PC-3 (cell line): ENCODE measurements around the gene SERPINC1. TPM values are rescaled to one million over a fixed set of nuclear protein-coding genes. Genes with fewer than 3 reads are reported as not detected.

Source experiments
- ATAC-seq: fragments of 200-7000 bp; cut with Tn5 transposase; 2 replicates; pipeline ENCODE4 v1.9.1; 2020; ENCODE audit warnings: mild to moderate bottlenecking, moderate library complexity
- BruUV-seq: library from RNA; stranded (reverse); fragments of 400-500 nt; replicated peaks from 2 replicates; lab custom pipeline; 2021; lab: Mats Ljungman, UMichigan
- CTCF ChIA-PET: fragments of 300-600 bp; sonication (Branson Sonifier 250); formaldehyde crosslinking; loops from one replicate; lab custom pipeline; 2022; ENCODE audit warnings: antibody characterized with exemption; lab: Charles Lee
- POLR2A ChIA-PET: fragments of 300-600 bp; sonication (Branson Sonifier 250); formaldehyde crosslinking; loops from one replicate; lab custom pipeline; 2022; ENCODE audit warnings: antibody characterized with exemption; ENCODE audit not compliant: unreplicated experiment; lab: Charles Lee
- DNase-seq: peaks from one replicate; pipeline ENCODE4 v3.0.0-alpha.2; 2015
- H2AFZ ChIP-seq: fragments of 300-600 bp; sonication (generic); 2 replicates; pipeline ENCODE4 v1.6.0; 2016; ENCODE audit warnings: antibody characterized with exemption, low read length
- H3F3A ChIP-seq: fragments of 300-600 bp; sonication (generic); one replicate; pipeline ENCODE4 v1.6.0; 2017; ENCODE audit warnings: antibody characterized with exemption, low read length, control low read depth, mild to moderate bottlenecking; ENCODE audit not compliant: unreplicated experiment
- H3K27ac ChIP-seq: fragments of 300-600 bp; sonication (generic); 2 replicates; pipeline ENCODE4 v1.5.1; 2016; ENCODE audit warnings: mild to moderate bottlenecking, low read length
- H3K27me3 ChIP-seq: fragments of 300-600 bp; sonication (generic); 2 replicates; pipeline ENCODE4 v1.6.1; 2016; ENCODE audit warnings: low read length, mixed read lengths
- H3K36me3 ChIP-seq: fragments of 300-600 bp; sonication (generic); 2 replicates; pipeline ENCODE4 v1.6.1; 2016; ENCODE audit warnings: low read depth, mixed run types, low read length, mixed read lengths
- H3K4me1 ChIP-seq: fragments of 300-600 bp; sonication (generic); 2 replicates; pipeline ENCODE4 v1.5.1; 2016; ENCODE audit warnings: low read length; ENCODE audit not compliant: insufficient read depth
- H3K4me2 ChIP-seq: fragments of 300-600 bp; sonication (generic); 2 replicates; pipeline ENCODE4 v1.6.0; 2016; ENCODE audit warnings: low read length
- H3K4me3 ChIP-seq: fragments of 300-600 bp; sonication (generic); 2 replicates; pipeline ENCODE4 v1.5.1; 2016; ENCODE audit warnings: mild to moderate bottlenecking, low read length, mixed read lengths
- H3K79me2 ChIP-seq: fragments of 300-600 bp; sonication (generic); 2 replicates; pipeline ENCODE4 v1.6.1; 2017; ENCODE audit warnings: low read length, mixed read lengths
- H3K9ac ChIP-seq: fragments of 300-600 bp; sonication (generic); 2 replicates; pipeline ENCODE4 v1.6.0; 2016; ENCODE audit warnings: mild to moderate bottlenecking, low read length
- H3K9me2 ChIP-seq: fragments of 300-600 bp; sonication (generic); replicated peaks from 2 replicates; pipeline ENCODE4 v1.6.1; 2016; ENCODE audit warnings: mixed run types, low read length, mixed read lengths
- H3K9me3 ChIP-seq: fragments of 300-600 bp; sonication (generic); 2 replicates; pipeline ENCODE4 v1.6.1; 2016; ENCODE audit warnings: low read length, mixed read lengths
- H4K20me1 ChIP-seq: fragments of 300-600 bp; sonication (generic); 2 replicates; pipeline ENCODE4 v1.6.1; 2016; ENCODE audit warnings: low read length, mixed read lengths
- CTCF ChIP-seq: fragments of 300-600 bp; sonication (generic); conservative IDR thresholded peaks from 2 replicates; pipeline ENCODE4 v1.5.1; 2017; ENCODE audit warnings: antibody characterized with exemption, low read depth, mild to moderate bottlenecking, low read length
- EZH2 ChIP-seq: fragments of 300-600 bp; sonication (generic); IDR thresholded peaks from one replicate; pipeline ENCODE4 v1.6.1; 2017; ENCODE audit warnings: antibody characterized with exemption, mild to moderate bottlenecking, low read length; ENCODE audit not compliant: unreplicated experiment
- EZH2phosphoT487 ChIP-seq: fragments of 300-600 bp; sonication (generic); IDR thresholded peaks from 2 replicates; pipeline ENCODE4 v1.6.1; 2018; ENCODE audit warnings: mild to moderate bottlenecking, antibody characterized with exemption, low read length, borderline replicate concordance
- intact Hi-C: fragments of 100-400 bp; cut with micrococcal nuclease; formaldehyde crosslinking; loops from 2 replicates; pipeline ENCODE4 v1.9.0; 2023
- total RNA-seq: library from RNA; depleted of rRNA; stranded (reverse); fragments of >200 nt; gene quantifications from 2 replicates; pipeline ENCODE4 v1.2.3, GENCODE V29; 2014

Gene SERPINC1
- total RNA-seq, 1 experiment from 2014 or later: not detected

- no peaks in the 10 kb centered on the region for H3F3A ChIP-seq
- no peak for ATAC-seq
- H3K9me3 ChIP-seq: no peaks in the 10 kb centered on the region
- TF ChIP-seq CTCF: no peak
- no peak for TF ChIP-seq EZH2
- TF ChIP-seq EZH2phosphoT487: no peak
- intact Hi-C loops: no loop called here
- CTCF ChIA-PET: no interaction called here
- no peaks in the 10 kb centered on the region for H4K20me1 ChIP-seq
- DNase-seq: no peak
- no peak overlapping the region for H3K4me2 ChIP-seq
- H3K9me2 ChIP-seq: no peaks in the 10 kb centered on the region
- POLR2A ChIA-PET: no interaction called here
- no peaks in the 10 kb centered on the region for H3K4me1 ChIP-seq
- no peak overlapping the region for H3K27ac ChIP-seq
- H3K4me3 ChIP-seq: no peak overlapping the region
- H3K9ac ChIP-seq: no peak overlapping the region
- no peaks in the 10 kb centered on the region for H3K79me2 ChIP-seq
- H3K27me3 ChIP-seq: no peaks in the 10 kb centered on the region
- H2AFZ ChIP-seq: no peak overlapping the region
- H3K36me3 ChIP-seq: no peaks in the 10 kb centered on the region
- BruUV-seq: no TSS peak
These were observed 16.7 kb downstream of the SERPINC1 start for GRCh38 chr1:173900427-173900826.

- Histone ChIP-seq H3K27ac (no peak overlapping the region), H3K9ac (no peak overlapping the region), H3K9me2 (no peaks in the 10 kb centered on the region), H3K4me1 (no peaks in the 10 kb centered on the region), H3K27me3 (no peaks in the 10 kb centered on the region), H2AFZ (no peak overlapping the region), H3K4me2 (no peak overlapping the region), H3K36me3 (no peaks in the 10 kb centered on the region), H3K4me3 (no peak overlapping the region), H3F3A (no peaks in the 10 kb centered on the region), H3K79me2 (no peaks in the 10 kb centered on the region), H3K9me3 (no peaks in the 10 kb centered on the region), H4K20me1 (no peaks in the 10 kb centered on the region)
- ATAC-seq (no peak), DNase-seq (no peak)
- ChIA-PET CTCF (no interaction called here), POLR2A (no interaction called here)
- TF ChIP-seq EZH2phosphoT487 (no peak), CTCF (no peak), EZH2 (no peak)
- intact Hi-C loops: no loop called here
- no TSS peak for BruUV-seq
These were observed 22.9 kb downstream of the SERPINC1 start for GRCh38 chr1:173894189-173894588.

- no peaks in the 10 kb centered on the region for H3K27me3 ChIP-seq
- no peak overlapping the region for H3K9ac ChIP-seq
- no peaks in the 10 kb centered on the region for H4K20me1 ChIP-seq
- H3K9me2 ChIP-seq: no peaks in the 10 kb centered on the region
- no peak overlapping the region for H3K4me2 ChIP-seq
- no peak overlapping the region for H2AFZ ChIP-seq
- ChIA-PET CTCF (no interaction called here), POLR2A (no interaction called here)
- H3K79me2 ChIP-seq: no peaks in the 10 kb centered on the region
- ATAC-seq (no peak), DNase-seq (no peak)
- H3K4me3 ChIP-seq: no peak overlapping the region
- no peaks in the 10 kb centered on the region for H3K36me3 ChIP-seq
- no peaks in the 10 kb centered on the region for H3F3A ChIP-seq
- TF ChIP-seq EZH2 (no peak), CTCF (no peak), EZH2phosphoT487 (no peak)
- H3K9me3 ChIP-seq: no peaks in the 10 kb centered on the region
- no TSS peak for BruUV-seq
- intact Hi-C loops: no loop called here
- no peak overlapping the region for H3K27ac ChIP-seq
- no peaks in the 10 kb centered on the region for H3K4me1 ChIP-seq
These were observed 23.5 kb downstream of the SERPINC1 start for GRCh38 chr1:173893611-173894010.
